GM10266 (cell line): ENCODE data around the gene PDE8A.

Source experiments
- DNase-seq: peaks from one replicate; pipeline ENCODE4 v3.0.0; 2012; ENCODE audit errors: extremely low spot score
- CTCF ChIP-seq: IDR thresholded peaks from 2 replicates; pipeline ENCODE4 v1.5.1; 2012; ENCODE audit warnings: mild to moderate bottlenecking, low read depth; ENCODE audit not compliant: control insufficient read depth, insufficient read depth; ENCODE audit errors: missing control alignments

The PDE8A gene

GRCh38 chr15:84976746-84977345, 4.8 kb upstream of the PDE8A start:
- no peak for DNase-seq
- TF ChIP-seq CTCF = no peak

- DNase-seq = no peak
- no peak for TF ChIP-seq CTCF
Observed at GRCh38 chr15:84979651-84980050, 2.0 kb upstream of the PDE8A start.

GRCh38 chr15:84980196-84981053, 1.2 kb upstream of the PDE8A start:
- no peak for TF ChIP-seq CTCF
- DNase-seq = peak; percentile 84

- no peak for TF ChIP-seq CTCF
- peak; percentile 99 for DNase-seq
Observed at GRCh38 chr15:84981054-84981710, 474 bp upstream of the PDE8A start.

- no peak for TF ChIP-seq CTCF
- DNase-seq = peak; percentile 45
Observed at GRCh38 chr15:84982301-84982920, 755 bp downstream of the PDE8A start.

GRCh38 chr15:84983294-84983693, 1.6 kb downstream of the PDE8A start:
- no peak for TF ChIP-seq CTCF
- no peak for DNase-seq

GRCh38 chr15:84983711-84984110, 2.1 kb downstream of the PDE8A start:
- TF ChIP-seq CTCF = no peak
- DNase-seq = no peak
